ENCODE data around the gene TEX14.
"Not testable (repeated sequence)": the region's sequence is repeated elsewhere in the genome, so short reads cannot be mapped to it uniquely, and the experiment has no call there.

Gene TEX14

DNA sequence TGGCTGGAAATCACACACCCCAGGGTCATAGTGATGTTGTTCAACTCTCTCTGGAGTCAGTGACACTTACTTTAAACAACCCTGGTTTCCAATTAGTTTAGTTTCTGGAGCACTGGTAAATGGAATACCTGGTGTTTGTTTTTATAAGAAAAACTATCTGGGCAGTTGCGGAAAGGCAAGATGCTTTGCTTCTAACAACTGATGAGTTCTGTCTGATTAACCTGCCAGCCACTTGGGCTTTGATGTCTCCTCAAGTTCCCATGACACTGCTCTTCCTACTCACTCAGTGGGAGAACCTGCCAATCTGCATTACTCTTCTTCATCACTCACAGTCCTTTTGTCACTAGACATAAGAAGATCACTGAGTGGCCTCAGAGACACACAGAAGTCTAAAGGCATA is 98.7 kb downstream of the TEX14 start:
- no peak for DNase-seq

DNA sequence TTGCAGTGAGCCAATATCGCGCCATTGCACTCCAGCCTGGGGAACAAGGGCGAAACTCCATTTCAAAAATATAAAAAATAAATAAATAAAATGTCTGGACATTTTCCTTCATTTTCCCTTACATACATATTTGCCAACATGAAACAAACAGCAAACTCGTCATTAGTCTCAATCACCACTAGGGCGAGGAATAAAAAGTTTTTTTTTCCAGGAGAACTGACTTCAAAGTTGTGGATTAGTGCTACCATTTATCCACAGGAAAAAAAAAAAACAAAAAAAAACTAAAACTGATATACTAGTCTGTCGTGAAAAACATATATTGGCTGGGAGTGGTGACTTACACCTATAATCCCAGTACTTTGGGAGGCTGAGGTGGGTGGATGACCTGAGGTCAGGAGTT is 100.4 kb downstream of the TEX14 start:
- no peak for DNase-seq

DNA sequence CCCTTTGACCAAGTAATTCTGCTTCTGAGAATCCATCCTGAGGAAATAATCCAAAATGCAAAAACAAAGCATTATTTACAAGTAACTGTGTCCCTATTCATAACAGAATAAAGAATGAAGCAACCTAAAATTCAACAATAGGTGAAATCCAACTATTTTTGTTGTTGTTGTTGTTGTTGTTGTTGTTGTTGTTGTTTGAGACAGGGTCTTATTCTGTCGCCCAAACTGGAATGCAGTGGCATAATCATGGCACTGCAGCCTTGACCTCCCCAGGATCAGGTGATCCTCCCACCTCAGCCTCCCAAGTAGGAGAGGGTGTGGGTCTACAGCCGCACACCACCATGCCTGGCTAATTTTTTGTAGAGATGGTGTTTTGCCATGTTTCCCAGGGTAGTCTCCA is 101.5 kb downstream of the TEX14 start:
- no peak for DNase-seq

DNA sequence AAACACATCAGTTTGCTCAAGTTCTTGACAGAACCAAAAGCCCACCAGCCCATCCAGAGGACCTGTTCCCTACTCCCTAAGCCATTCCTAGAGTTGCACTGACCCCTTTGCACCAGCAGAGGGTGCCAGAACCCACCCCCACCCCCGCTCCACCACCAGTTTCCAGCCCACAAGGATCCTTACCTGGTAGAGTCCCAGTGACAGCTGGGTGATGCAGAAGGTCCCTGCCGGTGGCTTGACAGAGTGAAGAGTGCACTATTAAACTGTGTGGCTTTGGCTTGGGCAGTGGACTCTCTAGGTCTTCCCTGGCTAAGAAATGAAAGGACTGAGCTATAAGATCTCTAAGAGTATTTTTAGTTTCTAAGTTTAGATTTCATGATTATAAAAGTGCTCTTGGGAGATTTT is 104.1 kb downstream of the TEX14 start:
- peak; percentile 29 for DNase-seq

DNA sequence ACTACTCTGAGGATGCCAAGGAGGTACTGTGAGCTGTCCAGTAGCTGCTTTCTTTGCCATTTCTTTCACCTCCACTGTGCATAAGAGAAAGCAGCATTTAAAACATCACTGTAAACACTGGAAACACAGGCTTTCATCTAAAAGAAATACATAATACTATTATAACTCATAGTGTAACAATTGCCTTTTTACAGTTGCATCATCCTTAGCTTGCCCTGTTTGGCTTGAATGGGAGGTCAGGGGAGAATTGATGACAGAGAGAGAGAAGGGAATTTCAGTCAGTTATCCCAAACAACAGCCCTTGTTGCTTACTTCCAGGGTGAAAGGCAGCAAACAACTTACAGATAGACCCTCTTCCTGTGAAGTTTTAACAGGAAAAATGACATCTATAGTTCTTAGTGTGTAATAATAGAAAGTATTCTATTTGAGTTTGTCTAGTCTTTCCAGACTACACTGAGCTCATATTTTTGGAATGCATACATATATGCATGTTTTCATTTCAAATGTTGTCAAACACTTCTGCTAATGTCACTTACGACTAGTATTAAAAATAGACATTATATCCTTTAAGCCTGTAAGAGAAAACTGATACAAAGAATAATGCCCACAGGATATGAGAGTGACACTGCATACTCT is 105.7 kb downstream of the TEX14 start:
- no peak for DNase-seq

DNA sequence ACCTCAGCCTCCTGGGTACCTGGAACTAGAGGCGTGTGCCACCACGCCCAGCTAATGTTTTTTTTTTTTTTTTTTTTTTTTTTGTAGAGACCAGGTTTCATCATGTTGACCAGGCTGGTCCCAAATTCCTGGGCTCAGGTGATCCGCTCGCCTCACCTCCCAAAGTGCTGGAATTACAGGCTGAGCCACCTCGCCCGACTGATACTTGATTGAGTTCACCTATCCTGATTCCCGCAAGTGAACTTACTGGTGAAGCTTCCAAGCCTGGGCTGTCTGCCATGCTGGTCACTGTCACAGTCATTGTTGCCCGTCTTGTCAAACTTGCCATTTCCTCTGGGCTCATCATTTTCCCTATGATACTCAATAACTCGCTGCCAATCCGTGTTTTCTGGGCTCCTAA is 106.3 kb downstream of the TEX14 start:
- DNase-seq, result no peak

DNA sequence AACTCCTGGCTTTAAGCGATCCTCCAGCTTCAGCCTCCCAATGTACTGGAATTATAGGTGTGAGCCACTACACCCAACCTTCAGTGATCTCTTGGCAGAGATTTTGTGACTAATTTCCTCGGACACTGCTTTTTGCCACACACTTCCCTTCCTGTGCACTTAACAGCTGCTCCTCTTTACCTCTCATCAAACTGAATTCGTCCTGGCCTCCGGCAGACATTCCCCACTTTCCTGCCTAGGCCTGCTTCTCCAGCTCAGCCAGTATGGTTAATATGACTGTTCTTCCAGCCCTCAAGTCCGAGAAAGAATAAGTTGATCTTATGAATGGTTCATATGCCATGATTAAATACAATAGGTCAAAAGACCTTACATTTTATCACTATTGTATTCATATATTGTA is 108.4 kb downstream of the TEX14 start:
- no peak for DNase-seq

DNA sequence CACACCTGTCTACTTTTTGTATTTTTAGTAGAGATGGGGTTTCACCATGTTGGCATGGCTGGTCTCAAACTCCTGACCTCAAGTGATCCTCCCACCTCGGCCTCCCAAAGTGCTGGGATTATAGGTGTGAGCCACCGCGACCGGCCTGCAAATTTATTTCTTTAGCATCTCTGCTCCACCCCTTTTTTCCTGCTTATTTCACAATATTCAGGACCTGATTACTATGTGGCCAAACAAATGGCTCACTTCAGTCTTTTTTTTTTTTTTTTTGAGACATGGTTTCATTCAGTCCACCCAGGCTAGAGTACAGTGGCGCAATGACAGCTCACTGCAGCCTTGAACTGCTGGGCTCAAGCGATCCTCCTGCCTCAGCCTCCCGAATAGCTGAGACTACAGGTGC is 109.1 kb downstream of the TEX14 start:
- DNase-seq, result not testable (repeated sequence)

DNA sequence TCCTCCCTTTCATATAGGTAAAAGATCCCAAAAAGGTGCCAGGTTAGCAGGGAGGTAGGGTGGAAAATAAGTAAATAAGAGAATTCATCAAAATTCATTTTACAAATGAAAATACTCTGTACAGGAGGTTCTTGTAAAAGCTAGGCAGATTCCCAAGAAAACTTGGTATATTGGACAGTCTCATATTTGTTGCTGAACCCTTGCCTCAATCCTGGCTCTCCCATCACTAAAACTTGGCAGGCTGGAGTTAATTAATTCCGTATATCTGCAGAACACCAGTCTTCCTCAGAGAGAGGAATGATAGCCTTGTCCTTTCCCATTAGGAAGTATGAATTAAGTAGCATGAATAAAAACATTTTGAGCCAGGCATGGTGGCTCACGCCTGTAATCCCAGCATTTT is 111.2 kb downstream of the TEX14 start:
- no peak for DNase-seq

DNA sequence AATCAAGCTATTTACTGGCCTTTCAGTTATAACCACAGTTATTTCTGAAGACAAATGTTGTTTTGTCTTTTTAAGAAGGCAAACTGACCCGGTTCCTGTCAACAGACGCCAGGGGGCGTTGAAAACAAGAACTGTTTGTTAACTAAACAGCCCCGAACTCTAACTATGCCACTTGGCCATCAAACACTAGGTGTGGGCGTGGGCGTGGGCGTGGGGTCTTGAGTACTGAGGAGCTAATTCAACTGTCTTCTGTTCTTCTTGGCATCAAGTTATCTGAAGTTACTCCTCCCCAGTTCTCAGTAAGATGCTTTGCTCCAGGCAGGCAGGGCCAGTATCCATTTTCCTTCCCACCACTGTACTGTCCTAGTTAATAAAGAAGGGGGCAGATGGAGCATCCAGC is 114.1 kb downstream of the TEX14 start:
- no peak for DNase-seq

DNA sequence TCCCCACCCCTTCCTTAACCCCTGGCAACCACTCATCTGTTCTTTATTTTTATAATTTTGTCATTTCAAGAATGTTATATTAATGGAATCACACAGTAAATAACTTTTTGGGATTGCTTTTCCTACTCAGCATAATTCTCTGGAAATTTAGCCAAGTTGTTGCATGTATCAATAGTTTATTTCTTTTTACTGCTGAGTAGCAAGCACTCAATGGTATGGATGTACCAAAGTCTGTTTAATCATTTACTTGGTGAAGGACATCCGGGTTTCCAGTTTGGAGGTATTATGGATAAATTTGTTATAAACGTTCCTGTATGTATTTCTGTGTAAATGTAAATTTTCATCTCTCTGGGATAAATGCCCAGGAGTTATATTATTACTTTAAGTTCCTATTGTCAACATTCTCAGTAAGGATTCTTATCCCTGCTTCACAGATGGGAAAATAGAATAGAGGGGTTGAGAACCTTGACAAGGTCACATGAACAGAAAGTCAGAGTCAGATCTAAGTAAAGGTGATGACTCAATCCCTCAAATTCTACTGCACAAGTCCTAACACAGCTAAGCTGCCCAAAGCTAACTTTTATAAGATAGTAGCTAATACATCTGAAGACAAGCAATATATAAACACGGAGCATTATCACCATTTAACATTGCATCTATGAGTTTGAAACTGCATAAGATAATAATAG is 115.0 kb downstream of the TEX14 start:
- no peak for DNase-seq

DNA sequence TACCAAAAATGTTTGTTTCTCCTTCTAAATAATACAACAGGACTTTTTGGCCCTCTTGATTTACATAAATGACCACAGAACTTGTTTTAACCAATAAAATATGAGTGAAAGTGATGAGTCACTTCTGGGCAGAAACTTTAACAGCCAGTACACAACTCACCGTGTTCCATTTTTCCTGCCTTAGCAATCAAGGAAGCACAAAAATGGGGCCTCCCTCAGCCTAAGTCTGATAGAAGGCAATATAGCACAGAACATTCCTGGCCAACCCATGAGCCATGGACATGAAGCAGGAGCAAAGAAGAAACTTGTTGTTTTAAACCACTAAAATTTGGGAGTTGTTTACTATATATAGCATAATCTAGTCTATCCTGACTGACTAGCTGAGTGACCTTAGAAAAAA is 116.3 kb downstream of the TEX14 start:
- no peak for DNase-seq

DNA sequence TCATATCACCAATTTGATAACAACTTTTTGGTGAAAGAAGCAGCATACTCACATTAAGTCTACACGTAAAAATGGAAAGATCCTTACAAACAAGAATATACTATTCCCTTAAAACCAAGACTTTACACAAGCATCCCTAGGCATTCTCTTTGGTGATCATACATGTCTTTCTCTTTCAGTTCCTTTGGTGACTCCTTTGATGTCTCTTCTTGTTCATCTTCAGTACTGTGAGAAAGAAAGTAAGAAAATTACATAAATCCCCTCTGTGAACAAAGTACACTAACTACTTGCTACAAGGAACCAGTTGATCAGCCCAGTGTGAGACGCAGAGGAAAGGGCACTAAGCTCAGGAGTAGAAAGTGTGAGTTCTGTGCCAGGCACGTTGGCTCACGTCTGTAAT is 117.8 kb downstream of the TEX14 start:
- no peak for DNase-seq

DNA sequence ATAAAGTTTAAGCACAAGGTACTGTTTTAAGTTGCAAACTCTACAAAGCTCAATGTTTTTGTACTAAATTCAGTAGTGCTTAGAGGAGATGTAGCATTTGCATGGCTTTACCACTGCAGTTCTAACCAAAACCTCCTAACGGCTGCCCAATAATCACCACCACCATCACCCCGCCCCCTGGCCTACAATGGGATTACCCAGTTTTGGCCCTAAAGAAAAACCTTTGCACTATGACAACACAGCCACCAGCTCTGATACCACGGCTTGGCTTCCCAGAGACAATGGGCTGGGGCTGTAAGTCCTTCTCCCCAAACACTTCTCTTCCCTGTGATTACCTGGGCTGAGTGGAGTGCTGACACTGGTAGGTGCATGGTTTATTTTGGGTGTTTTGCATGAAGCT is 119.0 kb downstream of the TEX14 start:
- DNase-seq, result no peak

DNA sequence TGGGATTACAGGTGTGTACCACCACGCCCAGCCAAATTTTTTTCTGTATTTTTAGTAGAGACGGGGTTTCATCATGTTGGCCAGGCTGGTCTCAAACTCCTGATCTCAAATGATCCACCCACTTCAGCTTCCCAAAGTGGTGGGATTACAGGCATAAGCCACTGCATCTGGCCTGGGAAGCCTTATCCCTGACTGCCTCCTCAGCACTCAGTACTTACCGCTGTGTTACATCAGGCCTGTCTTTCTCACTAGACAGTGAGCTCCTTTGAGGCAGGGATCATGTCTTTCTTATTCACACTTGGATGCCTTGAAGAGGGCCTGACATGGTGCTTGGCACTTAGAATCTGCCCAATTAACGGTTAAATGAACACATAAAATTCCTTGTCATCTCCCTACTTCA is 121.1 kb downstream of the TEX14 start:
- DNase-seq, result no peak

DNA sequence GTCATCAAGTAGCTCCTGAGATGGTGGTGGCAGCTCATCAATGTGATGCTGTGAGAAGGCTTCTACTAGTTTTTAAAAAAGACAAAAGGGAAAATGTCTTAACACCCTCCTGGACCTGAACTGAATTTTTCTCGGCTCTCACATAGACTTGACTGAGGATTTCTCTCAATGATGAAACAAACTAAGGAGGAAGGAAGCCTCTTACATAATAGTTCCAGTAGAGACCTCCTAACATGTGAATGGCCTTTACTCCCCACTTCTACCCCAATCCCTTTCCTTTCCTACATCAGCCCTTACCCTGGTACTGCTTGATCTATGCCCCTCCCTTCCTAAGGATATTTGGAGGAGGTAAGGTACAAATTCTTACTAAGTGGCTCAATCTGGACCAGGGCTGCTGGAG is 122.6 kb downstream of the TEX14 start:
- DNase-seq, result no peak

DNA sequence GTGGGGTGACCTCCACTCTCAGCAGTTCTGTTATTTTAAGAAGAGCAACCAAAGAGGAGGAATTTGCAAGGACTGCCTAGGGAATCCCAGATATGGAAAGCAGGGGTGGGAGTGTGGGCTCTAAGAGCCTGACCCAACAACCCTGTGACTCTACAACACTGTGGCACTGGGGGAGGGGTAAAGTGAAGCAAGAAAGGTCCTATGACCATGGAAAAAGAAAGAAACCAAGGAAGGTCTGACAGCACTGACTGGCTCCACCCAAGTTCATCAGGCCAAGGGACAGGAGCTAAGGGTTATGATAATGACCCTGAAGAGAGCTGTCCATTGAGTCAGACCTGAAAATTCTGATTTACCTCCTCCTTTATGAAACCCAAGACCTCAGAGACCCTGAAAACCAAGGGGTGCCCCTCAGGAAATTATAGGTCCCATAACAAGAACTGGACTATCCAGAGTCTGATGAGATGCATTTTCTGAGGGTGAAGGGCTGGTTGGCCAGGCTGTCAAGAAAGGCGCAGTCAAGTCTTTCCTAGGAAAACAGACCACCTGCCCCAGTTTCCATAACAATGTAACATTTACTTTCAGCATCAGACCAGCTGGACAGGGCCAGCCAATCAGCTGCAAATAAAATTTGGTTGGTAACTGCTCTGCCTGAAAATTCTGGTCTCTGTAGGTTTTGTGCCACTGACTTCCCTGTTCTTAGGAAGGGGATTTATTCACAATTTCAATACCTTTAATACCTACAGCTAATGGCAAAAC is 123.6 kb downstream of the TEX14 start:
- no peak for DNase-seq

DNA sequence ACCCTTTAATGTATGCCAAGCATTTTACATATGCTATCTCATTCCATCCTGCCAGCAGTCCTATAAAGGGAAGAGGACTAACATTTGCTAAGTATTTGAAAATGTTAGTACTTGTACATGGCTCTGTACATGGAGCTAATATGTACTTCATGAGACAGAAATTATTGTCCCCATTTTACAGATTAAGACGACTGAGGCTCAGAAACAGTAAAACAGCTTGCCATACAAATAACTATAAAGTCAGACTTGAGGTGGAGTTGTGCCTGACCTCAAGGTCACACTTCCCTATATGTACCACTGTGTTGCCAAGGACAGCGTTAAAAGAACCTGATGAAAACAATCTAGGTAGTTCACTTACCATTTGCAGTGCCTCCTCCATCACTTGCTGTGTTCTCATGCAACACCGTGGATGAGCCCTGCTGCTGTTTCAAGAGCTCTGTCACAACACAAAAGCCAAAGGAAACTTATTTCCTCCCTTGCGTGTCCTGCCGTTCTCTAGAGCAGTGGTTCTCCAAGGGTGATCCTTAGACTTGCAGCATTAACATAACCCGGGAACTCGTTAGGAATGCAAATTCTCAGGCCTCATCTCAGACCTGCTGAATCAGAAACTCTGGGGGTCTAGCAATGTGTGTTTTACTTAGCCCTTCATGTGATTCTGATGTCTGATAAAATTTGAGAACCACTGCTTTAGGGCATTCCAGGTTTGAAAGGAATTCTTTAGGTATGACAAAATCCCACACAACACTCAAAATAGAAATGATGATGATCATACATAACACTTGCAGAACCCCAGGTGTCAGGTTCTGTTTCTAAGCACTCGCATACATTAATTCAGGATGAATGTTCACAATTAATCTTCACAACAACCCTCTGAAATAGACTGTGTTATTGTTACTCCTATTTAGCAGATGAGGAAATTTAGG is 126.2 kb downstream of the TEX14 start:
- DNase-seq, result no peak

DNA sequence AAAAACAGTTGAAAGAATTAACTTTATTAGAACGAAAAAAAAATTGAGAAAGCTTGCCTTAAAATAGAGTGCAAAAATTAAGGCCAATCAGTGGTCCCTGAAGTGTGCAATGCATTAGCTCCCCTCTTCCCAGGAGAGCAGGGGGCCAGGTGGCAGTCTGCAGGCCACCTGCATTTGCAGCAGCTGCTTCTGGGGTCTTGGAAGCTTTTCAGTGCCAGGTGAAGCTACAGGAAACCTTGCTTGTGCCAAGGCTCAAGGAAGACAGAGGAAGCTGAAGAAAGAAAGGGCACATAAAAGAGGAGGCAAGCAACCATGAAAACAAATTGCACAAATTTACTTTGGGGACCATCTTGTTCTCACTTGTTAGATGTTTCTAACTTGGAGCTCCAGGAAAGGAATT is 126.9 kb downstream of the TEX14 start:
- no peak for DNase-seq

DNA sequence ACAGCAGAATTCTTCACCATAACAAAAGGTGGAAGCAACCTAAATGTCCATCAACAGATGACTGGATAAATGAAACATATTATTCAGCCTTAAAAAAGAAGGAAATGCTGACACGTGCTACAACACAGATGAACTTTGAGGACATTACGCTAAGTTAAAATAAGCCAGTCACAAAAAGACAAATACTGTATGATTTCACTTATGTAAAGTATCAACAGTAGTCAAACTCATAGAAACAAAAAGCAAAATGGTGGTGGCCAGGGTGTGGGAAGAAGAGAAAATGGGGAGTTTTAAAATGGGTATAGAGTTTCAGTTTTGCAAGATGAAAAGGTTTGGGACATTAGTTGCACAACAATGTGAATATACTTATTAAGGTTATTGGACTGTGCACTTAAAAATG is 127.6 kb downstream of the TEX14 start:
- DNase-seq, result no peak

DNA sequence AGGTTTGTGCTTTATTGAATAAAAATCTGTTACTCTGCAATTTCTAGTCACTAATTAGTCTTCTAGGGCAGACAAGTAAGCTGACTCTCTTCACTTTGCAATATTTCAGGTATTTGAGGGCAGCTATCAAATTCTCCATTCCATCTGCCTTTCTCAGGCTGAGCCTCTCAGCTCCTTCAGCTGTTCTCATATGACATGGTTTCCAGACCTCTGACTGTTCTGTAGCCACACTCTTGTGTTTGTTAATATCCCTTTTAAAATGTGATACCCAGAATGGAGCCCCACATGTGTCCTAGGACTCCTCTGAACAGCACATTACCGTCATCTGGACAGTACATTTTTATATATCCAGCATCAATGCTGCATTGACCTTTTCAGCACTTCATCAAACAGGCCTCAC is 131.3 kb downstream of the TEX14 start:
- no peak for DNase-seq

DNA sequence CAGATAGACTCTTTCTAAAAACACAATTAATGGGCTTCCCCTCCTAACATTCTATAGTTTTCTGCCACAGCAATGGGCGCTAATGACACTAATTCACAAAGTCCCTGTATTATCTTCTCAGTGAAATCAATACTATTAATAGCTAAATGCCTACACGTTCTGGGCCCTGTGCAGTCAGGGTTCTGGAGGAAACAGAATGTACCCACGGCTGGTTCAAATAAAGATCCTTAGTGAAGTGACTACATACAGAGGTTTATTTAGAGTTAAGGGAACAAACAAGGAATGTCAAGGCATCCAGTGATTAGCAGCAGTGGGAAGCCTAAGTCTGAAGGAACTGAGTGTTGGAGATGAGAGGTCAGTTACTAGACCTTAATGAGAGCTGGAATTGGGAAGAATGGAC is 133.9 kb downstream of the TEX14 start:
- no peak for DNase-seq

DNA sequence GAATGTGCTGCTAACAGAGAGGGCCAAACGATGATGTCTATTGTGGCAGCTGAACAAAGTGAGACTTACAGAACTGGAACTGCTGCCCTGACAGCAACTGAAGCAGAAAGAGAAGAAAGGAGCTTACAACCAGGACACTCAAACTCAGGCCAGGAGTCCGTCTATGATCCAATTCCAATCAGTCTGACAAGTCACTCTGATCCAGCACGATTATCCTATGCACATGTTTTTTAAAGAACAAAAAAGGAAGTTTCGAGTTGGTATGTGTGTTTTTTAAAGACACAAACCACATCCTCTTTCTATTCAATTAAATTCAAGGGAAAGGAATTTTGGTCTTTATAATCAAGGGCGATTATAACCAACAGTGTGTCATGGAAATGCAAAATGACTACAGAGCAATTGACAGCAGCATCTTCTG is 135.0 kb downstream of the TEX14 start:
- DNase-seq, result no peak
